ENCODE data around the gene VTI1A.

Gene VTI1A

GRCh38 chr10:112546474-112546873, 99.5 kb downstream of the VTI1A start:
- DNase-seq = no peak

GRCh38 chr10:112548535-112549276, 101.7 kb downstream of the VTI1A start:
- no peak for DNase-seq

DNA sequence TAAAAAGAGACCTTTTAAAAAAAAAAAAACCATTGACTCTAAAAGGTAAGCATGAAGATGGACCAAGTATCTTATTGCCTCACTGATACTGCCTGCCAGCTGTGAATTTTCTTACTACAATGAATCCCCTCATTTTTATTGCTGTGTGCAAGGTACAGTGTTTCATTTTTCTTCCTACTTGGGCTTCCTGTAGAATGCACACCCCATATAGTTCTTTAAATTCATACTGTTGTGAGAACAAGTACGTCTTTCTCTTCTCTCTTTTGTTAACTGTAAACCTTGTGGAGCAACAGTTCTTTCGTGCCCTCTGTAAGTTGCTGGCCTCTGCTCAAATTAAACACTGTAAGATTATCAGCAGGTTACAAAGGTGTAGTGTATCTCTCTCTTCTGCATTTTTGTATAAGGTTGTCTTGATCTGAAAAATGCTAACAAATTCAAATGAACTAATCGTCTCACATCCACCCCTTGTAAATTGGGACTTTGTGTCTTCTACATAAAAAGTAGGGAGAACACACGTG, 105.6 kb downstream of the VTI1A start:
- DNase-seq = no peak

GRCh38 chr10:112553315-112553714, 106.3 kb downstream of the VTI1A start:
- DNase-seq = no peak

DNA sequence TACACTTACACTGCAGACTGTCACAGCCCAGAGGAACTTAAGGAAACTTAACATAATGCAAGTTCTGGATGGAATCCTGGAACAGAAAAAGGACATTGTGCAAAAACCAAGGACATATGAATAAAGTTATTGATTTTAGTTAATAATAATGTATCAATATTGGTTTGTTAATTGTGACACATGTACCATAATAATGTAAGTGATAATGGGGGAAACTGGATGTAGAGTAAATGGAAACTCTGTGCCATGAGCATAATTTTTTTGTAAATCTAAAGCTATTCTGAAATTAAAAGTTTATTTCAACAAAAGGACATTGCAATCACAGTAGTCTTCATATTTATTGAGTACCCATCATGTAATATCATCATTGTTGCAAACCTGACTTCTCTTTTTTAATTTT, 107.2 kb downstream of the VTI1A start:
- no peak for DNase-seq

DNA sequence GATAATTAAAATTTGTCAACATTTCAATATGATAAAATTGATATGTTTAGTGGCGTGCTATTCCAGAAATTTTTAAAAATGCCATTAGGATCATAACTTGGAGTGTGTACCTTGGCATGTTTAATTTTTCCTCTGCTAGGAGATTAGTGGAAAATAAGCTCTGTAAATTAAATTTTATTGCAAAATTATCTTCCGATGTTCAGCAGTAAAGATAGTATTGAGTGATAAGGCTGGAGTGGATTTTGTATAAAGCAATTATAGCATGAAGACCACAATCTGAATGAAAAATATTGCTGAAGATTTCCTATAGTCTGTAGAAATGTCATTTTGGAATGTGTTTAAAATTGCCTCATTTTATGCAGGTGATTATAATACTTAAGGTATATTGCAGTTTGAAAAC, 110.2 kb downstream of the VTI1A start:
- no peak for DNase-seq

- no peak for DNase-seq
These were observed 111.6 kb downstream of the VTI1A start for GRCh38 chr10:112558476-112559142.

GRCh38 chr10:112559349-112559748, 112.3 kb downstream of the VTI1A start:
- DNase-seq = no peak

DNA sequence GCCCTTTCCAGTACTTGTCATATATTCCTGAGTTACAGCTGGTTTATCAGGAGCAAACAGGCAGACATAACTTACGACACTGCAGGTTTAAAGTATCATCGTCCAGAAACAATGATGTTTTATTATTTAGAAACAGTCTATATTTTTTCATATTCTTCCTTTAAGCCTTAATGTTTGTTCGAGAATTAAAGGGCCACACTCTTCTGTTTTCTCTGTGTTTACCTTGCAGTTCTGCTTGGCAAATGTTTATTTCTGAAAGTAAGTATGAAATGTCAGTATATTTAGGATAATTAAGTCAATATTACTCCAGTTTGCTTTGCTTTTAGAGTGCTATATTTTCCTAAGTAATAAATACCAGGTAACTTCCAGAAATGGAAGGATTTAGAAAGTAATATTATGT, 115.1 kb downstream of the VTI1A start:
- DNase-seq = no peak

GRCh38 chr10:112562809-112563663, 116.0 kb downstream of the VTI1A start:
- DNase-seq = no peak

DNA sequence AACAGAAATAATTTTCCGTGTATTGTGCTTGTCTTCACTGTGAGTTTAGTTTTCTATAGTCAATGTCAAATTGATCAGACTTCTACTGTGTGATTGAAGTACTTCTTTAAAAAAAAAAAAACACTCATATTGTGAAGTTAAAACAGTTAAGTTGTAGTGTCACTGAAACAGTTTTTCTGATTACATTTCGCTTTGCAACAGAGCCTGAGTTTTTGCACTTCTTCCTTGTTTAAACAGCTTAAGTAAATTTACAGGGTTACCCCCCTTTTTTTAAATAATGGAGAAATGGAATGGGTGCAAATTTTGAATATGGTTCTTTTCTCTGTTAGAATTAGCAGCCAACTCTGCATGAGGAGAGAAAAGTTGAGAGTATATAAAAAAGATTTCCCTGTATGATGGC, 117.3 kb downstream of the VTI1A start:
- DNase-seq = no peak

DNA sequence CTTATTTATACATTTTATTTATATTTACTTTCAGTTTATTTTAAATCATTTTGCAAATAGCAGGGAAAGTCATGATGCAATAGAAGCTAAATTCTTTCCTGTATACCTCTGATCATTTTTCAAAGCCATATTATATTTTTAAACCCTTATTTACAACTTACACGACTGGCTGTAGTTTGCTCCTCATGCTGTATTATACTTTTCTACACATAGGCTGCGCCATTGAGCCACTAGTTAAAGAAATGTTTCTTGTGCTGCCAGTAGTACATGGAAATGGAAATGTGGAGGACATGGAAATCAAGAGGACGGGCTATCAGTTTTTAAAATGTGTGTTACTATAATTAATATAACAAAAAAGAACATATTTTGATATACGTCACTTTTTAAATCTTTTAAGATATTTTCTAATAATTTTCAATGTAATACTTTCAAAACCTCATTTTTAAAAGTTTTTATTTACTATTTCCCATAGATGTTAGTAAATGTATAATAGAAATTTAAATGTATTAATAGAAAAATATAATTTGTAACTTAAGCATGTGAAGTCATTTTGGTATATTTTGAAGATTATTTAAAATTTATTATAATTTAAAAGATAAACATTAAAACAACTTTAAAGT, 118.5 kb downstream of the VTI1A start:
- DNase-seq = peak in 11 of 56 donors; percentile 2 to 51 (median 7)

GRCh38 chr10:112570585-112570984, 123.6 kb downstream of the VTI1A start:
- no peak for DNase-seq

- DNase-seq = no peak
These were observed 132.6 kb downstream of the VTI1A start for GRCh38 chr10:112579578-112579977.

GRCh38 chr10:112580267-112580666, 133.3 kb downstream of the VTI1A start:
- DNase-seq = no peak

- DNase-seq = no peak
These were observed 134.9 kb downstream of the VTI1A start for GRCh38 chr10:112581921-112582320.

DNA sequence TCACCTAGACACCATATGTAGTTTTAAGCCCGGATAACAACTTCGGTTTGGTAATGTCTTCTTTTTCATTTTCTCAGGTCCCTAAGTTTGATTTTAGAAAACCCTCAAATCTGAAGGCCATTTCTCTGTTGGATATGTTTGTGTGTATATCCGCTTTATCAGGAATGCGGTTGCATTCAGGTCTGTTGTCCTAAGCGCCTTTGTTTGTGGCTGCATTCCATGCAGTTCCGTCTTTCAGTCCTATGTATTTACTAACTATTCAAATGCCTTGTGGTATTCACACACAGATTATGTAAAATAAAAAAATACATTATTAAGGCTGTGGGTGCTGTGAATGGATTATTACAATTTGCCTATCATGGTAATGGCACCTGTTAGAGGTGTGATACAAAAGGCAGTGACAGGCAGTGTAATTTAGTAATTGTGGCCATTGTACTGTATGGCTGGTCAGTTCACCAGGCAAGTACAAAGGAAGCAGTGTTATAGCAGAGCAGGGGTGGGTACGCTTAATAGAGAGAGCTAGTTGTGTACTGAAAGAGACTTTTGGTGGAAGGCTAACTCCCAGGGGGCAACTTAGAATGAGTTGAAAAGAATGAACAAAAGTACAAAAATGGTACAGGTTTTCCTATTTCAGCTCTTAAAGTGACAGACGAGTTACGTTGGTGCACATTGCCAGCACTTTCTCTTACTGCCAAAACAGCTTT, 136.4 kb downstream of the VTI1A start:
- DNase-seq = no peak

- DNase-seq = no peak
These were observed 137.3 kb downstream of the VTI1A start for GRCh38 chr10:112584276-112584675.

- DNase-seq = peak in 3 of 56 donors; percentile 1 to 21 (median 5)
These were observed 138.1 kb downstream of the VTI1A start for GRCh38 chr10:112585126-112585525.

GRCh38 chr10:112585960-112586359, 138.9 kb downstream of the VTI1A start:
- no peak for DNase-seq

DNA sequence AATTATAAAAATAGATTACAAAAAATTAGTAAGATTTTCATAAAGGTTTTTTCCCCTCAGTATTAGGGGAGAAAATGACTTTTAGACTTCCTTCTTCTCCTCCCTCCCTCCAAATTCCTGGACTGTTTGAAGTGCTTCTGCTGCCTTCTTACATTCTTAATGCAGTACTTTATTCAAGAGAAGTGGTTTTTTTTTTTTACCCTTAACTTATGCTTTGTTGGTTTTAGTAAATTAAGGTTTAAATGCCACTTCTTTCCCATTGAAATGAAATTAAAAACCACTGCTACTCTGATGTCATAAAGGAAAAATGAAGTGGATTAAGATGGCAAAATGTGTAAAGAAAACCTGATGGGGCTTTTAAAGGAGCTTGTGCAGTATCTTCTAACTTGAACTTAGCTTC, 140.7 kb downstream of the VTI1A start:
- DNase-seq = no peak
